HepG2 (cell line): ENCODE data around the gene MARS1. TPM values are rescaled to one million over a fixed set of nuclear protein-coding genes. Genes with fewer than 3 reads are reported as not detected.

Experiments
- KLF13 ChIP-seq: sonication (generic); formaldehyde crosslinking; IDR thresholded peaks from 2 replicates; pipeline ENCODE4 v1.4.0; 2020; ENCODE audit warnings: mild to moderate bottlenecking, missing genetic modification reagents
- MTA1 ChIP-seq: sonication (generic); formaldehyde crosslinking; IDR thresholded peaks from 2 replicates; pipeline ENCODE4 v1.4.0; 2020; ENCODE audit warnings: missing genetic modification reagents, mild to moderate bottlenecking, borderline replicate concordance
- NCOA2 ChIP-seq: sonication (generic); formaldehyde crosslinking; IDR thresholded peaks from 2 replicates; pipeline ENCODE4 v1.8.0; 2022; ENCODE audit warnings: inconsistent platforms
- POLR2G ChIP-seq: fragments of 200-400 bp; formaldehyde crosslinking; IDR thresholded peaks from 2 replicates; pipeline ENCODE4 v1.6.1; 2018; ENCODE audit warnings: mild to moderate bottlenecking, low read depth, low read length, moderate library complexity
- RBM39 ChIP-seq: fragments of 200-400 bp; formaldehyde crosslinking; IDR thresholded peaks from one replicate; pipeline ENCODE4 v1.6.1; 2018; ENCODE audit warnings: antibody characterized with exemption, mild to moderate bottlenecking, low read depth, low read length; ENCODE audit not compliant: poor library complexity, severe bottlenecking
- RXRB ChIP-seq: IDR thresholded peaks from 2 replicates; pipeline ENCODE4 v1.6.1; 2016; ENCODE audit warnings: borderline replicate concordance, missing genetic modification reagents, missing compliant biosample characterization
- SALL2 ChIP-seq: sonication (generic); formaldehyde crosslinking; IDR thresholded peaks from 2 replicates; pipeline ENCODE4 v1.8.1; 2023; ENCODE audit warnings: mild to moderate bottlenecking, missing genetic modification reagents, inconsistent platforms
- SRY ChIP-seq: sonication (generic); formaldehyde crosslinking; IDR thresholded peaks from 2 replicates; pipeline ENCODE4 v1.8.0; 2022; ENCODE audit warnings: mild to moderate bottlenecking, missing genetic modification reagents
- ZFP1 ChIP-seq: IDR thresholded peaks from 2 replicates; pipeline ENCODE4 v1.6.1; 2016
- ZNF230 ChIP-seq: sonication (generic); formaldehyde crosslinking; IDR thresholded peaks from 2 replicates; pipeline ENCODE4 v1.4.0; 2020; ENCODE audit warnings: mild to moderate bottlenecking, missing genetic modification reagents
- ZNF547 ChIP-seq: sonication (generic); formaldehyde crosslinking; IDR thresholded peaks from 2 replicates; pipeline ENCODE4 v1.5.1; 2020; ENCODE audit warnings: mild to moderate bottlenecking, missing genetic modification reagents
- ZNF556 ChIP-seq: sonication (generic); formaldehyde crosslinking; IDR thresholded peaks from 2 replicates; pipeline ENCODE4 v1.4.0; 2020; ENCODE audit warnings: mild to moderate bottlenecking, missing genetic modification reagents, borderline replicate concordance
- ZNF564 ChIP-seq: sonication (generic); formaldehyde crosslinking; IDR thresholded peaks from 2 replicates; pipeline ENCODE4 v1.8.1; 2023; ENCODE audit warnings: mild to moderate bottlenecking, missing genetic modification reagents
- ZNF709 ChIP-seq: sonication (generic); formaldehyde crosslinking; IDR thresholded peaks from 2 replicates; pipeline ENCODE4 v1.5.0; 2020; ENCODE audit warnings: mild to moderate bottlenecking, missing genetic modification reagents
- ZNF775 ChIP-seq: sonication (generic); formaldehyde crosslinking; IDR thresholded peaks from 2 replicates; pipeline ENCODE4 v1.4.0; 2020; ENCODE audit warnings: missing genetic modification reagents, mild to moderate bottlenecking, moderate library complexity, borderline replicate concordance
- ZNF850 ChIP-seq: sonication (generic); formaldehyde crosslinking; conservative IDR thresholded peaks from 2 replicates; pipeline ENCODE4 v1.9.0; 2021; ENCODE audit warnings: mild to moderate bottlenecking, missing genetic modification reagents
- polyA plus RNA-seq, 8 experiments: library from polyadenylated mRNA; depleted of rRNA in 3 of 8; stranded (reverse) in 7 of 8; unstranded in 1 of 8; fragments of >200 nt; fragmentation: Illumina TruSeq in 4 of 8; extraction: Trizol in 4 of 8; gene quantifications; 2 replicates each; pipeline versions ENCODE4 v1.2.1 to v1.2.3, GENCODE V29; 2011 to 2016; ENCODE audit warnings: low read depth in 4 of 8, missing spikeins in 1 of 8, mixed read lengths in 1 of 8; ENCODE audit not compliant: insufficient read depth in 1 of 8
- total RNA-seq, 5 experiments: library from RNA; depleted of rRNA; stranded (reverse); fragments of >200 nt; fragmentation: Illumina TruSeq; extraction: Trizol; gene quantifications; 2 replicates each; pipeline ENCODE4 v1.2.3, GENCODE V29; 2016; ENCODE audit warnings: low read depth in 1 of 5
- TF ChIP-seq, protein P1 (sequence below): sonication (generic); formaldehyde crosslinking; IDR thresholded peaks from 2 replicates; pipeline ENCODE4 v1.5.1; 2020; ENCODE audit warnings: mild to moderate bottlenecking, missing genetic modification reagents, borderline replicate concordance
- TF ChIP-seq, protein P2 (sequence below): IDR thresholded peaks from 2 replicates; pipeline ENCODE4 v1.6.1; 2016
- TF ChIP-seq, protein P3 (sequence below): sonication (generic); formaldehyde crosslinking; IDR thresholded peaks from 2 replicates; pipeline ENCODE4 v1.5.0; 2020; ENCODE audit warnings: mild to moderate bottlenecking, missing genetic modification reagents, borderline replicate concordance

Gene MARS1
- total and polyA plus RNA-seq, 2 of the 13 experiments (the other 11 are each of a cell fraction or from before 2014, with no cell fraction given): 115 to 181 TPM

DNA sequence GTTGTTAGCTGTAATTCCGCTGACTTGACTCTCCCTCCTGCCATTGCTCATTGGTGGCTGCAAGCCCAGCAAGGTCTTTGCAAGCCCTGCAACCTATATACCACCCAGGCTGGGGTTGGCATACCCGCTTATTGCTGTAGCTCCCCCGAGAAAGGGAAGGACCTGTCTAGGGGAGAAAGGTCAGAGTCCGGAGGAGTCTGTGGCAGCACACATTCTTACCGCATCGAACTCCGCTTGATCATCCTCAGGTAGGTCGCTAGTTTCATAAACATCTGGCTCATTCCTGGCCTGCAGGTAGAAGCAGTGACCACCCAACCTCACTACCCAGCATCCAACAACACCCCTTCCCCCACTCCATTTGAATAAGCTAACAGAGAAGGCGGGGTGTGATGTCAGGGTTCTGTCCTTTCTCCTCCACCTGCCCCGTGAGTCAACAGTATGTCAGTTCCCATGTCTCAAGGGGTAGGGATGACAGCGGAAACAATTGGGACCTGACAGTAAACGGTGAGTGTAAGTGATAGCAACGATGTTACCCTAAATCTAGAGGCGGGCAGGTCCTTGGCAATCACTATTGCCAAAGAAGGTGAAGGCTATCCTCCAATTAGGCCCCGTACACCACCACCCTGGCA lies 58.1 kb downstream of the MARS1 start (continued):
- TF ChIP-seq, protein P1, sequence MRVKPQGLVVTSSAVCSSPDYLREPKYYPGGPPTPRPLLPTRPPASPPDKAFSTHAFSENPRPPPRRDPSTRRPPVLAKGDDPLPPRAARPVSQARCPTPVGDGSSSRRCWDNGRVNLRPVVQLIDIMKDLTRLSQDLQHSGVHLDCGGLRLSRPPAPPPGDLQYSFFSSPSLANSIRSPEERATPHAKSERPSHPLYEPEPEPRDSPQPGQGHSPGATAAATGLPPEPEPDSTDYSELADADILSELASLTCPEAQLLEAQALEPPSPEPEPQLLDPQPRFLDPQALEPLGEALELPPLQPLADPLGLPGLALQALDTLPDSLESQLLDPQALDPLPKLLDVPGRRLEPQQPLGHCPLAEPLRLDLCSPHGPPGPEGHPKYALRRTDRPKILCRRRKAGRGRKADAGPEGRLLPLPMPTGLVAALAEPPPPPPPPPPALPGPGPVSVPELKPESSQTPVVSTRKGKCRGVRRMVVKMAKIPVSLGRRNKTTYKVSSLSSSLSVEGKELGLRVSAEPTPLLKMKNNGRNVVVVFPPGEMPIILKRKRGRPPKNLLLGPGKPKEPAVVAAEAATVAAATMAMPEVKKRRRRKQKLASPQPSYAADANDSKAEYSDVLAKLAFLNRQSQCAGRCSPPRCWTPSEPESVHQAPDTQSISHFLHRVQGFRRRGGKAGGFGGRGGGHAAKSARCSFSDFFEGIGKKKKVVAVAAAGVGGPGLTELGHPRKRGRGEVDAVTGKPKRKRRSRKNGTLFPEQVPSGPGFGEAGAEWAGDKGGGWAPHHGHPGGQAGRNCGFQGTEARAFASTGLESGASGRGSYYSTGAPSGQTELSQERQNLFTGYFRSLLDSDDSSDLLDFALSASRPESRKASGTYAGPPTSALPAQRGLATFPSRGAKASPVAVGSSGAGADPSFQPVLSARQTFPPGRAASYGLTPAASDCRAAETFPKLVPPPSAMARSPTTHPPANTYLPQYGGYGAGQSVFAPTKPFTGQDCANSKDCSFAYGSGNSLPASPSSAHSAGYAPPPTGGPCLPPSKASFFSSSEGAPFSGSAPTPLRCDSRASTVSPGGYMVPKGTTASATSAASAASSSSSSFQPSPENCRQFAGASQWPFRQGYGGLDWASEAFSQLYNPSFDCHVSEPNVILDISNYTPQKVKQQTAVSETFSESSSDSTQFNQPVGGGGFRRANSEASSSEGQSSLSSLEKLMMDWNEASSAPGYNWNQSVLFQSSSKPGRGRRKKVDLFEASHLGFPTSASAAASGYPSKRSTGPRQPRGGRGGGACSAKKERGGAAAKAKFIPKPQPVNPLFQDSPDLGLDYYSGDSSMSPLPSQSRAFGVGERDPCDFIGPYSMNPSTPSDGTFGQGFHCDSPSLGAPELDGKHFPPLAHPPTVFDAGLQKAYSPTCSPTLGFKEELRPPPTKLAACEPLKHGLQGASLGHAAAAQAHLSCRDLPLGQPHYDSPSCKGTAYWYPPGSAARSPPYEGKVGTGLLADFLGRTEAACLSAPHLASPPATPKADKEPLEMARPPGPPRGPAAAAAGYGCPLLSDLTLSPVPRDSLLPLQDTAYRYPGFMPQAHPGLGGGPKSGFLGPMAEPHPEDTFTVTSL (CRISPR knock-in tag): no peak
- TF ChIP-seq, protein P2, sequence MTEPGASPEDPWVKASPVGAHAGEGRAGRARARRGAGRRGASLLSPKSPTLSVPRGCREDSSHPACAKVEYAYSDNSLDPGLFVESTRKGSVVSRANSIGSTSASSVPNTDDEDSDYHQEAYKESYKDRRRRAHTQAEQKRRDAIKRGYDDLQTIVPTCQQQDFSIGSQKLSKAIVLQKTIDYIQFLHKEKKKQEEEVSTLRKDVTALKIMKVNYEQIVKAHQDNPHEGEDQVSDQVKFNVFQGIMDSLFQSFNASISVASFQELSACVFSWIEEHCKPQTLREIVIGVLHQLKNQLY (CRISPR knock-in tag): no peak
- TF ChIP-seq KLF13 (no peak), MTA1 (CRISPR knock-in tag) (no peak), RBM39 (no peak), ZNF564 (CRISPR knock-in tag) (no peak), SRY (no peak), ZNF709 (CRISPR knock-in tag) (no peak), ZNF230 (no peak), ZNF775 (no peak), ZNF547 (no peak), ZNF850 (CRISPR knock-in tag) (no peak), ZFP1 (no peak), NCOA2 (CRISPR knock-in tag) (no peak), ZNF556 (no peak), SALL2 (CRISPR knock-in tag) (0 out of 2 replicates have a peak, but pooled peaks have one; percentile 33), RXRB (CRISPR knock-in tag) (no peak), POLR2G (no peak)
- TF ChIP-seq, protein P3, sequence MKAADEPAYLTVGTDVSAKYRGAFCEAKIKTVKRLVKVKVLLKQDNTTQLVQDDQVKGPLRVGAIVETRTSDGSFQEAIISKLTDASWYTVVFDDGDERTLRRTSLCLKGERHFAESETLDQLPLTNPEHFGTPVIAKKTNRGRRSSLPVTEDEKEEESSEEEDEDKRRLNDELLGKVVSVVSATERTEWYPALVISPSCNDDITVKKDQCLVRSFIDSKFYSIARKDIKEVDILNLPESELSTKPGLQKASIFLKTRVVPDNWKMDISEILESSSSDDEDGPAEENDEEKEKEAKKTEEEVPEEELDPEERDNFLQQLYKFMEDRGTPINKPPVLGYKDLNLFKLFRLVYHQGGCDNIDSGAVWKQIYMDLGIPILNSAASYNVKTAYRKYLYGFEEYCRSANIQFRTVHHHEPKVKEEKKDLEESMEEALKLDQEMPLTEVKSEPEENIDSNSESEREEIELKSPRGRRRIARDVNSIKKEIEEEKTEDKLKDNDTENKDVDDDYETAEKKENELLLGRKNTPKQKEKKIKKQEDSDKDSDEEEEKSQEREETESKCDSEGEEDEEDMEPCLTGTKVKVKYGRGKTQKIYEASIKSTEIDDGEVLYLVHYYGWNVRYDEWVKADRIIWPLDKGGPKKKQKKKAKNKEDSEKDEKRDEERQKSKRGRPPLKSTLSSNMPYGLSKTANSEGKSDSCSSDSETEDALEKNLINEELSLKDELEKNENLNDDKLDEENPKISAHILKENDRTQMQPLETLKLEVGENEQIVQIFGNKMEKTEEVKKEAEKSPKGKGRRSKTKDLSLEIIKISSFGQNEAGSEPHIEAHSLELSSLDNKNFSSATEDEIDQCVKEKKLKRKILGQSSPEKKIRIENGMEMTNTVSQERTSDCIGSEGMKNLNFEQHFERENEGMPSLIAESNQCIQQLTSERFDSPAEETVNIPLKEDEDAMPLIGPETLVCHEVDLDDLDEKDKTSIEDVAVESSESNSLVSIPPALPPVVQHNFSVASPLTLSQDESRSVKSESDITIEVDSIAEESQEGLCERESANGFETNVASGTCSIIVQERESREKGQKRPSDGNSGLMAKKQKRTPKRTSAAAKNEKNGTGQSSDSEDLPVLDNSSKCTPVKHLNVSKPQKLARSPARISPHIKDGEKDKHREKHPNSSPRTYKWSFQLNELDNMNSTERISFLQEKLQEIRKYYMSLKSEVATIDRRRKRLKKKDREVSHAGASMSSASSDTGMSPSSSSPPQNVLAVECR (CRISPR knock-in tag): no peak
